Endothelial cell of umbilical vein (primary cell): ENCODE measurements around the gene LCNL1. TPM values are rescaled to one million over a fixed set of nuclear protein-coding genes. Genes with fewer than 3 reads are reported as not detected.

Experiments used
- BruUV-seq: library from RNA; stranded (reverse); fragments of 400-500 nt; replicated peaks from 2 replicates; lab custom pipeline; 2021; lab: Mats Ljungman, UMichigan
- CTCF ChIA-PET: fragments of 300-600, 350-600 bp; sonication (Branson Sonifier 250); formaldehyde crosslinking; loops from one replicate; lab custom pipeline; 2021; ENCODE audit warnings: antibody characterized with exemption, inconsistent platforms; lab: Charles Lee
- POLR2A ChIA-PET: fragments of 300-600, 350-600 bp; sonication (Branson Sonifier 250); formaldehyde crosslinking; loops from one replicate; lab custom pipeline; 2021; ENCODE audit warnings: antibody characterized with exemption, inconsistent platforms; lab: Charles Lee
- DNase-seq: peaks from one replicate; pipeline ENCODE4 v3.0.0-alpha.2; 2011; ENCODE audit warnings: low read depth, low spot score
- FAIRE-seq: peaks from 2 replicates; lab custom pipeline; 2011; peaks lifted over from hg19 to GRCh38; lab: Jason Lieb, UNC
- H2AFZ ChIP-seq: 2 replicates; pipeline ENCODE4 v1.6.0; 2012; ENCODE audit warnings: low read depth, low read length, control low read depth, inconsistent platforms
- H3K27ac ChIP-seq: 2 replicates; pipeline ENCODE4 v1.5.1; 2011; ENCODE audit warnings: low read depth, mild to moderate bottlenecking, control low read depth, low read length, moderate library complexity; ENCODE audit not compliant: insufficient read depth
- H3K27me3 ChIP-seq, 2 experiments: 2 replicates each; pipeline versions ENCODE4 v1.6.0 to v1.6.1; 2011; ENCODE audit warnings: low read length in 2 of 2, mixed read lengths in 1 of 2; ENCODE audit not compliant: control insufficient read depth in 2 of 2, insufficient read depth in 2 of 2
- H3K36me3 ChIP-seq, 2 experiments: 2 replicates in 1 of 2; 3 replicates in 1 of 2; pipeline ENCODE4 v1.5.1; 2011; ENCODE audit warnings: low read length in 2 of 2, mild to moderate bottlenecking in 1 of 2, moderate library complexity in 1 of 2; ENCODE audit not compliant: control insufficient read depth in 2 of 2, insufficient read depth in 2 of 2; ENCODE audit errors: extremely low read depth in 1 of 2
- H3K4me1 ChIP-seq: 3 replicates; pipeline ENCODE4 v1.5.1; 2011; ENCODE audit warnings: mild to moderate bottlenecking, low read length; ENCODE audit not compliant: control insufficient read depth, insufficient read depth; ENCODE audit errors: extremely low read depth
- H3K4me2 ChIP-seq: 2 replicates; pipeline ENCODE4 v1.6.1; 2011; ENCODE audit warnings: low read length, control low read depth, mixed read lengths; ENCODE audit not compliant: insufficient read depth
- H3K4me3 ChIP-seq, 3 experiments: fragments of 200-600 bp in 1 of 3; sonication (generic), shearing (Covaris generic) in 1 of 3; replicated peaks in 1 of 3; 2 replicates each; pipeline ENCODE4 v1.5.1; 2011 to 2016; ENCODE audit warnings: control low read depth in 3 of 3, low read length in 3 of 3, mild to moderate bottlenecking in 2 of 3, inconsistent platforms in 1 of 3, low read depth in 1 of 3, moderate library complexity in 1 of 3; ENCODE audit not compliant: insufficient read depth in 1 of 3
- H3K79me2 ChIP-seq: 2 replicates; pipeline ENCODE4 v1.6.0; 2012; ENCODE audit warnings: low read length, inconsistent platforms; ENCODE audit not compliant: control insufficient read depth, insufficient read depth
- H3K9ac ChIP-seq: replicated peaks from 2 replicates; pipeline ENCODE3; 2011; ENCODE audit warnings: low read length, control low read depth; ENCODE audit not compliant: insufficient read depth; ENCODE audit errors: extremely low read depth
- H3K9me1 ChIP-seq: replicated peaks from 3 replicates; pipeline ENCODE4 v1.6.0; 2011; ENCODE audit warnings: mild to moderate bottlenecking, low read length; ENCODE audit not compliant: control insufficient read depth, insufficient read depth; ENCODE audit errors: extremely low read depth
- H3K9me3 ChIP-seq: replicated peaks from 2 replicates; pipeline ENCODE4 v1.5.1; 2012; ENCODE audit warnings: low read length, inconsistent platforms; ENCODE audit not compliant: control insufficient read depth, insufficient read depth
- H4K20me1 ChIP-seq: replicated peaks from 2 replicates; pipeline ENCODE3; 2011; ENCODE audit warnings: mild to moderate bottlenecking, low read length; ENCODE audit not compliant: control insufficient read depth, insufficient read depth; ENCODE audit errors: extremely low read depth
- CTCF ChIP-seq, 2 donors: IDR thresholded peaks; 1 replicate in 1 of 2; 2 replicates in 1 of 2; pipeline ENCODE4 v1.5.1; 2011; ENCODE audit warnings: low read length in 2 of 2, mild to moderate bottlenecking in 2 of 2, moderate library complexity in 2 of 2, control low read depth in 1 of 2, inconsistent platforms in 1 of 2, low read depth in 1 of 2; ENCODE audit not compliant: insufficient read depth in 1 of 2; ENCODE audit errors: extremely low read depth in 1 of 2
- EZH2 ChIP-seq: IDR thresholded peaks from 2 replicates; pipeline ENCODE4 v1.6.1; 2012; ENCODE audit warnings: borderline replicate concordance, low read depth, mild to moderate bottlenecking, moderate library complexity, low read length, inconsistent platforms; ENCODE audit not compliant: severe bottlenecking
- FOS ChIP-seq: IDR thresholded peaks from 2 replicates; pipeline ENCODE4 v1.6.1; 2011; ENCODE audit warnings: mild to moderate bottlenecking, low read length, moderate library complexity, borderline replicate concordance; ENCODE audit not compliant: insufficient read depth
- GATA2 ChIP-seq: IDR thresholded peaks from 2 replicates; pipeline ENCODE4 v1.7.0; 2011; ENCODE audit warnings: low read depth, mild to moderate bottlenecking, moderate library complexity, mixed read lengths, low read length; ENCODE audit not compliant: insufficient read length, insufficient read depth
- JUN ChIP-seq: IDR thresholded peaks from 2 replicates; pipeline ENCODE4 v1.6.1; 2011; ENCODE audit warnings: borderline replicate concordance, low read depth; ENCODE audit not compliant: insufficient read length, insufficient read depth
- MYC ChIP-seq: IDR thresholded peaks from one replicate; pipeline ENCODE4 v1.6.1; 2011; ENCODE audit warnings: mild to moderate bottlenecking, low read depth, low read length
- POLR2A ChIP-seq: IDR thresholded peaks from 2 replicates; pipeline ENCODE4 v1.6.1; 2012; ENCODE audit warnings: low read depth, mild to moderate bottlenecking, control low read depth, low read length
- POLR2AphosphoS5 ChIP-seq: IDR thresholded peaks from 2 replicates; pipeline ENCODE4 v1.6.1; 2012; ENCODE audit warnings: low read depth, mild to moderate bottlenecking, control low read depth, low read length, moderate library complexity; ENCODE audit not compliant: insufficient read depth
- dilution Hi-C: fragments of 300-500 bp; cut with MboI; formaldehyde crosslinking; loops from one replicate; pipeline ENCODE4 v1.15.0; 2019; ENCODE audit warnings: low sequenced_read_pairs; ENCODE audit not compliant: extremely low pct_ligation_motif_present
- intact Hi-C: fragments of 100-400 bp; cut with micrococcal nuclease; formaldehyde crosslinking; loops from one replicate; pipeline ENCODE4 v1.10.0; 2022
- polyA plus RNA-seq, 4 experiments: library from polyadenylated mRNA; depleted of rRNA in 3 of 4; stranded (reverse) in 3 of 4; unstranded in 1 of 4; fragments of >200 nt; gene quantifications; 2 replicates each; pipeline versions ENCODE4 v1.2.1 to v1.2.3, GENCODE V29; 2011 to 2012; ENCODE audit warnings: missing spikeins in 1 of 4
- total RNA-seq: library from RNA; stranded (reverse); gene quantifications from 2 replicates; pipeline ENCODE4 v1.2.3, GENCODE V29; 2021
- TF ChIP-seq, protein P1 (sequence below): IDR thresholded peaks from 2 replicates; pipeline ENCODE4 v1.6.1; 2011; ENCODE audit not compliant: insufficient read depth, insufficient read length

Gene LCNL1
- total and polyA plus RNA-seq, 2 donors (not counting 3 experiments of a cell fraction or from before 2014, with no cell fraction given): not detected

- BruUV-seq: no TSS peak
- POLR2A ChIA-PET: no interaction called here
- Histone ChIP-seq H3K36me3 (no peaks in the 10 kb centered on the region), H3K9me1 (no peaks in the 10 kb centered on the region), H3K4me2 (no peak overlapping the region), H3K79me2 (no peaks in the 10 kb centered on the region), H2AFZ (no peak overlapping the region), H3K4me1 (no peaks in the 10 kb centered on the region), H4K20me1 (no peaks in the 10 kb centered on the region), H3K27me3 (no peaks in the 10 kb centered on the region), H3K27ac (no peak overlapping the region), H3K9ac (no peak overlapping the region), H3K9me3 (no peaks in the 10 kb centered on the region), H3K4me3 (no peak overlapping the region)
- FAIRE-seq (no peak), DNase-seq (no peak)
- no peak for TF ChIP-seq GATA2
- no peak for TF ChIP-seq FOS
- no peak for TF ChIP-seq CTCF (IDR thresholded peaks at IDR 0.05; ENCODE audit: extremely low read depth in 1 of 2, insufficient read depth in 1 of 2, low read depth in 1 of 2, low read length in 2 of 2)
- no peak for TF ChIP-seq MYC
- no peak for TF ChIP-seq POLR2A
- TF ChIP-seq JUN: no peak
- no peak for TF ChIP-seq POLR2AphosphoS5
- TF ChIP-seq EZH2: no peak
- TF ChIP-seq, protein P1, sequence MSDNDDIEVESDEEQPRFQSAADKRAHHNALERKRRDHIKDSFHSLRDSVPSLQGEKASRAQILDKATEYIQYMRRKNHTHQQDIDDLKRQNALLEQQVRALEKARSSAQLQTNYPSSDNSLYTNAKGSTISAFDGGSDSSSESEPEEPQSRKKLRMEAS: no peak
- CTCF ChIA-PET: interaction anchor here (1.0 to 2.0 kb wide), 3 partner anchors 11 to 20 kb away, joined by 3 to 6 read pairs (median 5); no protein-coding TSS in a partner anchor
- intact Hi-C loops: no loop called here
- dilution Hi-C loops: no loop called here
Measured at GRCh38 chr9:137009217-137009616, 26.4 kb downstream of the LCNL1 start.
